Hepatocyte (in vitro differentiated cells): Measurements from ENCODE around the gene DLX6.

ENCODE experiments used
- CTCF ChIP-seq: fragments of 200-600 bp; sonication (generic); IDR thresholded peaks from 2 replicates; pipeline ENCODE4 v1.5.1; 2016; ENCODE audit warnings: antibody characterized with exemption, mild to moderate bottlenecking; ENCODE audit not compliant: poor library complexity
- EZH2 ChIP-seq: fragments of 200-600 bp; sonication (generic); IDR thresholded peaks from 2 replicates; pipeline ENCODE4 v1.6.1; 2016; ENCODE audit warnings: antibody characterized with exemption, mild to moderate bottlenecking, borderline replicate concordance
- EZH2phosphoT487 ChIP-seq: fragments of 200-600 bp; sonication (generic); IDR thresholded peaks from one replicate; pipeline ENCODE4 v1.6.1; 2018; ENCODE audit warnings: antibody characterized with exemption, mild to moderate bottlenecking, low read depth, moderate library complexity; ENCODE audit not compliant: unreplicated experiment, severe bottlenecking

DNA sequence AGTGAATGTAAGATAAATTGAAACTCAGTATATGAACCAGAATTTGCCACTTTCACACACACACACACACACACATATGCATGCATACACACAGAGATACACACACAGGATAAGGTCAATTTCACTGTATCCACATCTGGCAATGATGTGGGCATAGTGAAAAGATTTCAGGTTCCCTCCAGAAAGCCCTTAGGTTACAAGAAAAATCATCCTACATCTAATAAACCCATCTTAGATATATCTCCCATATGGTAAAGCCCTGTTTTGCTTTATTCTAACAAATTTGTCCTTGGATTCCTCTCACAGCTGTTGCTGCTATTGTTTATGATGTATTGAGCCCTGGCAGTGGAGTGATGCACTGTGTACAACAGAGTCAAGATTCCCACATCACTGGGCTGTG lies 27.9 kb upstream of the DLX6 start:
- TF ChIP-seq EZH2 = no peak
- TF ChIP-seq CTCF = no peak
- TF ChIP-seq EZH2phosphoT487 = no peak
